Measurements from ENCODE around the gene POU2F3. TPM values are rescaled to one million over a fixed set of nuclear protein-coding genes. Genes with fewer than 3 reads are reported as not detected.
"Not testable (repeated sequence)": the region's sequence is repeated elsewhere in the genome, so short reads cannot be mapped to it uniquely, and the experiment has no call there.

The POU2F3 gene
- total RNA-seq, 1 experiment from 2014 or later: not detected

GRCh38 chr11:120249279-120250262 is 9.6 kb downstream of the POU2F3 start:
- no peak for DNase-seq (ENCODE audit: low read depth)

- not testable (repeated sequence) for DNase-seq (ENCODE audit: low read depth)
Observed at GRCh38 chr11:120253377-120253776, 13.4 kb downstream of the POU2F3 start.

GRCh38 chr11:120254788-120255518 is 15.0 kb downstream of the POU2F3 start:
- no peak for DNase-seq (ENCODE audit: low read depth)

- DNase-seq (ENCODE audit: low read depth): no peak
Observed at GRCh38 chr11:120255519-120255866, 15.6 kb downstream of the POU2F3 start.

GRCh38 chr11:120256178-120256577 is 16.2 kb downstream of the POU2F3 start:
- DNase-seq (ENCODE audit: low read depth): no peak

- DNase-seq (ENCODE audit: low read depth): no peak
Observed at GRCh38 chr11:120256779-120257178, 16.8 kb downstream of the POU2F3 start.

- DNase-seq (ENCODE audit: low read depth): no peak
Observed at GRCh38 chr11:120257346-120257745, 17.4 kb downstream of the POU2F3 start.

GRCh38 chr11:120258661-120259060 is 18.7 kb downstream of the POU2F3 start:
- no peak for DNase-seq (ENCODE audit: low read depth)

GRCh38 chr11:120259241-120259640 is 19.3 kb downstream of the POU2F3 start:
- DNase-seq (ENCODE audit: low read depth): no peak

GRCh38 chr11:120259988-120260565 is 20.1 kb downstream of the POU2F3 start:
- DNase-seq (ENCODE audit: low read depth): no peak

- DNase-seq (ENCODE audit: low read depth): no peak
Observed at GRCh38 chr11:120260616-120261015, 20.7 kb downstream of the POU2F3 start.

GRCh38 chr11:120261321-120261720 is 21.4 kb downstream of the POU2F3 start:
- no peak for DNase-seq (ENCODE audit: low read depth)

- DNase-seq (ENCODE audit: low read depth): no peak
Observed at GRCh38 chr11:120261931-120262330, 22.0 kb downstream of the POU2F3 start.

- DNase-seq (ENCODE audit: low read depth): no peak
Observed at GRCh38 chr11:120267319-120267718, 27.4 kb downstream of the POU2F3 start.

GRCh38 chr11:120268686-120269085 is 28.7 kb downstream of the POU2F3 start:
- no peak for DNase-seq (ENCODE audit: low read depth)

- DNase-seq (ENCODE audit: low read depth): no peak
Observed at GRCh38 chr11:120270386-120270785, 30.4 kb downstream of the POU2F3 start.

GRCh38 chr11:120271672-120272071 is 31.7 kb downstream of the POU2F3 start:
- DNase-seq (ENCODE audit: low read depth): no peak

GRCh38 chr11:120272303-120272702 is 32.4 kb downstream of the POU2F3 start:
- peak; percentile 70 for DNase-seq (ENCODE audit: low read depth)

- DNase-seq (ENCODE audit: low read depth): no peak
Observed at GRCh38 chr11:120273432-120273831, 33.5 kb downstream of the POU2F3 start.

GRCh38 chr11:120273956-120274355 is 34.0 kb downstream of the POU2F3 start:
- not testable (repeated sequence) for DNase-seq (ENCODE audit: low read depth)

GRCh38 chr11:120279502-120279901 is 39.6 kb downstream of the POU2F3 start:
- no peak for DNase-seq (ENCODE audit: low read depth)

- DNase-seq (ENCODE audit: low read depth): peak; percentile 48
Observed at GRCh38 chr11:120280600-120281051, 40.7 kb downstream of the POU2F3 start.

All from RPMI7951 (cell line).